SK-N-SH treated with all-trans-retinoic acid at 6 μM for 48 hours (cell line): ENCODE measurements around the gene CCDC144A.
"Not testable (repeated sequence)": the region's sequence is repeated elsewhere in the genome, so short reads cannot be mapped to it uniquely, and the experiment has no call there.

Experiments used
- ATAC-seq: fragments of 200-7000 bp; cut with Tn5 transposase; 3 replicates; pipeline ENCODE4 v1.9.1; 2020; ENCODE audit warnings: mild to moderate bottlenecking, moderate library complexity
- ARNTL ChIP-seq: fragments of 450-650 bp; formaldehyde crosslinking; IDR thresholded peaks from 2 replicates; pipeline ENCODE4 v1.5.0; 2020; ENCODE audit warnings: low read depth, mild to moderate bottlenecking, moderate library complexity, borderline replicate concordance
- CSDC2 ChIP-seq: fragments of 250-450 bp; sonication (Bioruptor Pico); IDR thresholded peaks from 2 replicates; pipeline ENCODE4 v1.5.0; 2020; ENCODE audit warnings: mild to moderate bottlenecking, moderate library complexity
- ESRRG ChIP-seq: fragments of 250-450 bp; sonication (Bioruptor Pico); IDR thresholded peaks from 2 replicates; pipeline ENCODE4 v1.6.1; 2021; ENCODE audit warnings: mild to moderate bottlenecking
- GLIS3 ChIP-seq: fragments of 250-450 bp; sonication (Bioruptor Pico); IDR thresholded peaks from 2 replicates; pipeline ENCODE4 v1.5.0; 2020; ENCODE audit warnings: mild to moderate bottlenecking, moderate library complexity
- PPARA ChIP-seq: fragments of 250-450 bp; sonication (Bioruptor Pico); IDR thresholded peaks from 2 replicates; pipeline ENCODE4 v1.5.0; 2020; ENCODE audit warnings: mild to moderate bottlenecking, borderline replicate concordance
- RARB ChIP-seq: fragments of 250-450 bp; sonication (Bioruptor Pico); IDR thresholded peaks from 2 replicates; pipeline ENCODE4 v1.8.0; 2021; ENCODE audit warnings: mild to moderate bottlenecking, moderate library complexity
- TCF4 ChIP-seq: fragments of 250-450 bp; sonication (Bioruptor Pico); IDR thresholded peaks from 2 replicates; pipeline ENCODE4 v1.8.0; 2021; ENCODE audit warnings: mild to moderate bottlenecking, moderate library complexity, borderline replicate concordance
- ZFP3 ChIP-seq: fragments of 250-450 bp; sonication (Bioruptor Pico); IDR thresholded peaks from 2 replicates; pipeline ENCODE4 v1.5.0; 2020; ENCODE audit warnings: mild to moderate bottlenecking, moderate library complexity
- ZFP30 ChIP-seq: fragments of 450-650 bp; formaldehyde crosslinking; IDR thresholded peaks from 2 replicates; pipeline ENCODE4 v1.5.0; 2022; ENCODE audit warnings: mild to moderate bottlenecking, moderate library complexity
- ZNF565 ChIP-seq: fragments of 450-650 bp; formaldehyde crosslinking; conservative IDR thresholded peaks from 2 replicates; pipeline ENCODE4 v1.5.0; 2020; ENCODE audit warnings: low read depth, mild to moderate bottlenecking, moderate library complexity
- ZNF8 ChIP-seq: fragments of 450-650 bp; formaldehyde crosslinking; IDR thresholded peaks from 2 replicates; pipeline ENCODE4 v1.5.0; 2020; ENCODE audit warnings: mild to moderate bottlenecking, moderate library complexity
- TF ChIP-seq, protein P1 (sequence below): fragments of 250-450 bp; sonication (Bioruptor Pico); IDR thresholded peaks from 2 replicates; pipeline ENCODE4 v1.8.0; 2021; ENCODE audit warnings: low read depth, mild to moderate bottlenecking, moderate library complexity, borderline replicate concordance
- TF ChIP-seq, protein P2 (sequence below): fragments of 250-450 bp; sonication (Bioruptor Pico); IDR thresholded peaks from 2 replicates; pipeline ENCODE4 v1.5.1; 2021; ENCODE audit warnings: mild to moderate bottlenecking, moderate library complexity

CCDC144A gene

DNA sequence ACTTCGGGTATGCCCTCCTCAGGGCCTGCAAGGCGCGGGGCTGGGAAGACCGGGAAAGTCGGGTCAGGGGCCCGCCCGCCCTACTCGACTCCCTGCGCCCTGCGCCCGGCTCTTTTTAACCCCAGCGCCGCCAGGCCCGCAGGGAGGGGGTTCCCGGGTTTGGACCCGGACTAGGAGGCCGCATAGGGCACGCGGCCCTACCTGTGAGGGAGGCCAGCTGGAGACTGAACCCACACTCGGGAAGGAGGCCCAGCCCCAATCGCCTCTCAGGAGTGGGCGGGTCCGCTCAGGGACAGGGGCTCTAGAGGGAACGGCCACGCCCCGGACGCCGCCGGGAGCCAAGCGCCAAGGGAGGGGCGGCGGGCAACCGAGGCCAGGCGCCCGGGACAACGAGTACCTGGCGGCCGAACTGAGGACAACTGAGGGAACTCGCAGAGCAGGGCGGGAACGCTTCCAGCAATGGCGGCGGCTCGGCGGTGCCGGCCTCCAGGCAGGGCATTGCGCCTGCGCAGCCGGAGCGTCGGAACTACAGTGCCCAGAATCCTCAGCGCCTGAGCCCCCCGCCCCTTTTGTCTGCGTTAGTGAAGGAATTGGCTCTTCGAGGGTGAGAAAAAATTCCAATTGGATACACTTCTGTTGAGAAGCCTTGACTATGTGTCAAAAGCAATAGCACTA lies 36.5 kb upstream of the CCDC144A start, which contains the start of gene ZNF624:
TSS of gene ZNF624 (minus strand) at position 484 of the 675 bp plus-strand sequence.
- peak; percentile 95 for ATAC-seq
- TF ChIP-seq CSDC2 (CRISPR knock-in tag) (no peak), ZFP3 (0 out of 2 replicates have a peak, but pooled peaks have one; percentile 19)

DNA sequence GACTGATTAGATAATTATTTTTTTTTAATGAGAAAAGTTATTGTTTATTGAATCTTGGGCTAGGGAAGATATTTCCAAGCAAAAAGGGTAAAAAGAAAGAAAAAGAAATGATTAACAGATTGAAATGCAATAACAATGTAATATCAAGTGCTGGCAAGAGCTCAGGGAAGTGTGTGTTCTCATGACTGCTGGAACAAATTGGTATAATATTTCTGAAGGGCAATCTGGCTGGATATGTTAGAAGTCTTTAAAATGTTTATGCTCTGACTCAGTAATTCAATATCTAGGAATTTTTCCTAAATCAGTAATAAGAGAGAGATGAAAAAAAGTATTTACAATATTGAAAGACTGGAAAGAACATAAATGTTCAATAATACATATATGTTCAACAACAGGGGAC lies 28.8 kb upstream of the CCDC144A start:
- no peak for ATAC-seq

DNA sequence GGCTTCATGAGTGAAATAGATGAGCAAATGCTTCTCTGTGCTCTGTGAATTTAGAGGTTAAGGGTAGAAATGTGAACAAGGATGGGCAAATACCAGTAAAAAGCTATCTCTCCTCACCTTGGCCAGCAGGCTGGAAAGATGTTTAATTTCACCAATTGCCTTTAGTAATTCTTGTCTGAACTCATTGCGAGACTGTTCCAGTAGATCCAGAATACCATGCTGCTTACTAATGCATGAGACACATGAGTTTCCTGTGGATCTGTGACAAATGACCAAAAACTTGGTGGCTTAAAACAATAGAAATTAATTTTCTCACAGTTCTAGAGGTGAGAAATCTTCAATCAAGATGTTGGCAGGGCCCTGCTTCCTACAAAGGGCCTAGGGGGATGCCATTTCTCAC lies 27.1 kb upstream of the CCDC144A start:
- no peak for TF ChIP-seq GLIS3 (CRISPR knock-in tag)
- ATAC-seq: no peak

More for the DNA sequence above, 28.8 kb upstream of the CCDC144A start:
- TF ChIP-seq ESRRG (CRISPR knock-in tag) (no peak), ZNF565 (no peak), PPARA (CRISPR knock-in tag) (no peak), ZFP30 (CRISPR knock-in tag) (no peak), CSDC2 (CRISPR knock-in tag) (no peak), GLIS3 (CRISPR knock-in tag) (no peak), ZNF8 (CRISPR knock-in tag) (no peak), ARNTL (no peak)
- TF ChIP-seq, protein P1, sequence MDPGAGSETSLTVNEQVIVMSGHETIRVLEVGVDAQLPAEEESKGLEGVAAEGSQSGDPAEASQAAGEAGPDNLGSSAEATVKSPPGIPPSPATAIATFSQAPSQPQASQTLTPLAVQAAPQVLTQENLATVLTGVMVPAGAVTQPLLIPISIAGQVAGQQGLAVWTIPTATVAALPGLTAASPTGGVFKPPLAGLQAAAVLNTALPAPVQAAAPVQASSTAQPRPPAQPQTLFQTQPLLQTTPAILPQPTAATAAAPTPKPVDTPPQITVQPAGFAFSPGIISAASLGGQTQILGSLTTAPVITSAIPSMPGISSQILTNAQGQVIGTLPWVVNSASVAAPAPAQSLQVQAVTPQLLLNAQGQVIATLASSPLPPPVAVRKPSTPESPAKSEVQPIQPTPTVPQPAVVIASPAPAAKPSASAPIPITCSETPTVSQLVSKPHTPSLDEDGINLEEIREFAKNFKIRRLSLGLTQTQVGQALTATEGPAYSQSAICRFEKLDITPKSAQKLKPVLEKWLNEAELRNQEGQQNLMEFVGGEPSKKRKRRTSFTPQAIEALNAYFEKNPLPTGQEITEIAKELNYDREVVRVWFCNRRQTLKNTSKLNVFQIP: no peak
- TF ChIP-seq, protein P2, sequence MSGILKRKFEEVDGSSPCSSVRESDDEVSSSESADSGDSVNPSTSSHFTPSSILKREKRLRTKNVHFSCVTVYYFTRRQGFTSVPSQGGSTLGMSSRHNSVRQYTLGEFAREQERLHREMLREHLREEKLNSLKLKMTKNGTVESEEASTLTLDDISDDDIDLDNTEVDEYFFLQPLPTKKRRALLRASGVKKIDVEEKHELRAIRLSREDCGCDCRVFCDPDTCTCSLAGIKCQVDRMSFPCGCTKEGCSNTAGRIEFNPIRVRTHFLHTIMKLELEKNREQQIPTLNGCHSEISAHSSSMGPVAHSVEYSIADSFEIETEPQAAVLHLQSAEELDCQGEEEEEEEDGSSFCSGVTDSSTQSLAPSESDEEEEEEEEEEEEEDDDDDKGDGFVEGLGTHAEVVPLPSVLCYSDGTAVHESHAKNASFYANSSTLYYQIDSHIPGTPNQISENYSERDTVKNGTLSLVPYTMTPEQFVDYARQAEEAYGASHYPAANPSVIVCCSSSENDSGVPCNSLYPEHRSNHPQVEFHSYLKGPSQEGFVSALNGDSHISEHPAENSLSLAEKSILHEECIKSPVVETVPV (CRISPR knock-in tag): no peak

DNA sequence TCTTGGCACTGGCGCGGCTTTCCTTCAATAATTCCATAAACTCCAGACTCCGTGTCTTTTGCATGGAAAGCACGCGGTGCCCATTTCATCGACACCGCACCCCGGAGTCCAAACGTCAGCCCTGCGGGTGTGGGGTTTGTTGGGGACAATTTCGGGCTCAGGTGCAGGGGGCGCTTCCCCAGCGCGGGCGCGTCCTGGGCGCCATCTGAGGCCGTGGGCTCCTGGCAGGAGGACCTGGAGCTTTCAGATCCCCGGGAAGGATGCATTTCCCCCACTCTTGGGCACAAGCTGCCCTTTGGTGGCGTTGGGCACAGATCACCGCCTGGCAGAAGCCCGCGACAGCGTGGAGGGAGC lies 23.5 kb upstream of the CCDC144A start:
- not testable (repeated sequence) for ATAC-seq

DNA sequence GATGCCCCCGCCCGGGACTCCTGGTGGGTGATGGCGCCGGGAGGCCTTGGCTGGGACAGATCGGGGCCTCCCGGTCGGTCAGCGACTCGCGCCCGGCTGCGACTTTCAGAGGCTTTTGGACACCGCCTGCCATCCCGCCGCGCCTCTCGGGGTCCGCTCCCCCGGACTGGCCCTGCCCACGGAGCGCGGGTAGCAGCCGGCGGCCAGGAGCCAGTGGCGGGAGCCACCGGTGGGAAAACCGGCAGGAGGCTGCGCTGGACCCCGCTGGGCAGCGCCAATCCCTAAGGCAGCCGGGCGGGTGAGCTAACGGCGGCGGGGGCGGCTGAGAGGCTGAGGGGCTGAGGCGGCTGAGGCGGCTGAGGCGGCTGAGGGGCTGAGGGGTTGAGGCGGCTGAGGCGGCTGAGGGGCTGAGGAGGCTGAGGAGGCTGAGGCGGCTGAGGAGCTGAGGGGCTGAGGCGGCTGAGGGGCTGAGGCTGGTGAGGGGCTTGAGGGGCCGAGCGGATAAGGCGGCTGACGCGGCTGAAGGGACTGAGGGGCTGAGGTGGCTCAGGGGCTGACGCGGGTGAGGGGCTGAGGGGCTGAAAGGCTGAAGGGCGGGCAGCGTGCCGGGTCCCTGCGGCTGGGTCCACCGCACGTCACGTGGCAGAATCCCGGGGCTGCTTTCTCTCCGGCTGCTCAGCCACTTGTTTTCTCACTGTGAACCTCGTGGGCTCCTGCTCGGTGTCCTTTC lies 23.0 kb upstream of the CCDC144A start:
- peak; percentile 71 for ATAC-seq

DNA sequence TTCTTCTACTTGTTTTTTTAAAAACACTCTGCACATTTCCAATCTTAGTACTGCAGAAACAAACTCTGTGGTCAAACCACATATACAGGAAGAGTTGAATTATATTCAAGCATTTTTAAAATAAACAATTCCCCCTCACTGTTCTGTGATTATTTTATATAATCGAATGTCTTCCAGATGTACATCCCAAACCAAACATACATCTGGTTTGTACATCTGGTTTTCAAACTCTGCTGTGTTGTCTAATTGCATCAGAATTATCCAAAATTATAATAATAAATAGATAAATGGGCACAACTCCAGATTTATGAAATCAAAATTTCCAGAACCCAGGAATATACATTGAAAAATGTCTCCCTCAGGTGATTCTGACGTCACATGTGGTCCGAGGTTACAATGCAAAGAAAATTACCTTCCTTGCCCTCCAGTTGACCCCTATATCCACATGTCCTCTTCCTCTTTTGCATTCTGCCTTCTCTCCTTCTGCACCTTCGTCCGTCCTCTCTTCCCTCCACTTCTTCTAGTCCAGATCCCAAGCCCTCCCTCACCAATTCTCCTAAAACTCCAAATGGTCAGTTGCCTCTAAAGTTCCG lies 13.3 kb upstream of the CCDC144A start:
- peak; percentile 88; the same call in 1 of the 2 replicates for TF ChIP-seq TCF4 (CRISPR knock-in tag)
- no peak for TF ChIP-seq RARB (CRISPR knock-in tag)
- TF ChIP-seq, all 23 proteins: peak for 1
- no peak for ATAC-seq

DNA sequence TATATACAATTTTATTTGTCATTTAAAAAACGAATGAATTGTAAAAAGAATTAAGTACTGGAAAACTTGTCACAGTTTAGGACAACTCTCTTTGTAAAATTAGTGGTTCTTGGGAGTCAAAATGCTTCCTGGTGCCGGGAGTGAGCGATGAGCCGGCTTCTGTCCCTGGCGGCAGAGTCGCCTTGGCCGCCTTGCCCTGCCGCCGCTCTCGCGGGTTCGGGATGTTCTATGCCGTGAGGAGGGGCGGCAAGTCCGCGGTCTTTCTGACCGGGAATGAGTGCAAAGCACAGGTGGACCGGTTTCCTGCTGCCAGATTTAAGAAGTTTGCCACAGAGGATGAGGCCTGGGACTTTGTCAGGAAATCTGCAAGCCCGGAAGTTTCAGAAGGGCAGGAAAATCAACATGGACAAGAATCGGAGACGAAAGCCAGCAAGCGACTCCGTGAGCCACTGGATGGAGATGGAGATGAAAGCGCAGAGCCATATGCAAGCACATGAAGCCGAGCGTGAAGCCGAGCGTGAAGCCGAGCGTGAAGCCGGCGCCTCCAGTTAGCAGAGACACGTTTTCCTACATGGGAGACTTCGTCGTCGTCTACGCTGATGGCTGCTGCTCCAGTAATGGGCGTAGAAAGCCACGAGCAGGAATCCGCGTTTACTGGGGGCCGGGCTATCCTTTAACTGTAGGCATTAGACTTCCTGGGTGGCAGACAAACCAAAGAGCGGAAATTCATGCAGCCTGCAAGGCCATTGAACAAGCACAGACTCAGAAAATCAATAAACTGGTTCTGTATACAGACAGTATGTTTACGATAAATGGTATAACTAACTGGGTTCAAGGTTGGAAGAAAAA lies 6.5 kb upstream of the CCDC144A start:
- peak; percentile 84 for ATAC-seq

DNA sequence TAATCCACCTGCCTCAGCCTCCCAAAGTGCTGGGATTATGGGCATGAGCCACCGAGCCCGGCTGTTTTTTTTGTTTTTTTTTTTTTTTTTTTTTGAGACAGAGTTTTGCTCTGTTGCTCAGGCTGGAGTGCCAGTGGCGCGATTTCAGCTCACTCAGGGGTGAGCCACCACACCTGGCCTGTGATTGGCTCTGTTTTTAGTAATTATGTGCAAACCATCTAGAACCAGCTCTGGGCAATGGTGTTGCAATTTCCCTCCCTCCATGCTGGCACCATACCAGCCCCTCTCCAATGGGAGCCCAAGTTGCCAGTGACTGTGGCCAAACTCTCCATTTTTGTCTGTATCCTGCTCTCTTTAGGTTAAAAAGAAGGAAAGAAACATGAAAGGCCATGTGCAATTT lies 4.0 kb upstream of the CCDC144A start:
- not testable (repeated sequence) for ATAC-seq

DNA sequence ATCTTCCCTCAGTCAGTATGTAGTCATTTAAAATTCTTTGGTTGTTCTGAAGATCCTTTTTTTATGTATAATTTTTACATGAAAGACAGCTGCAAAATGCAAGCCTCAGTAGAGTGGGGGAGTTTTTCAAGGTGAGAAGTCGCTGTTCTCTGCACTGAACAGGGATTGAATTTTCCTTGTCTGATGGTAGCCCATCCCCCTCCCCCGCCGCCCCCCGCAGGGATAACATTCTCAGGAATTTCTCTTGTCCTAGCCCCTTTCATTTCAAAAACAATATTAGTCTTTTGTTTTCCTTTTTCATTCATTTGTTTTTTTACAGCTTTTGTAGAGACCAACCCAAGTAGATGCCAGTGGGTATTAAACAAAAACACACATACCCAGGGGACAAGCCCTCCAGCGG lies 2.9 kb upstream of the CCDC144A start:
- not testable (repeated sequence) for ATAC-seq

DNA sequence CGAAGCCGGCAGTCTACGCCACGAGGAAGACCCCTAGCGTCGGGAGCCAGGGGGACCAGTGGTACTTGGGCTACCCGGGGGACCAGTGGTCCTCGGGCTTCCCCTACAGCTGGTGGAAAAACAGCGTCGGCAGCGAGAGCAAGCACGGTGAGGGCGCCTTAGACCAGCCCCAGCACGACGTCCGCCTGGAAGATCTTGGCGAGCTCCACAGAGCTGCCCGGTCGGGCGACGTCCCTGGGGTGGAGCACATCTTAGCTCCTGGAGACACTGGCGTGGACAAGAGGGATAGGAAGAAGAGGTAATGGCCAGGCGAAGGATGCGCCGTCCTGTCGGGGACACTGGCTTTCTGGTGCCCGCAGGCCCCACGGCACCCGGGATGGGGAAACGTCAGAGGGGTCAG lies 406 bp downstream of the CCDC144A start:
- ATAC-seq: not testable (repeated sequence)

DNA sequence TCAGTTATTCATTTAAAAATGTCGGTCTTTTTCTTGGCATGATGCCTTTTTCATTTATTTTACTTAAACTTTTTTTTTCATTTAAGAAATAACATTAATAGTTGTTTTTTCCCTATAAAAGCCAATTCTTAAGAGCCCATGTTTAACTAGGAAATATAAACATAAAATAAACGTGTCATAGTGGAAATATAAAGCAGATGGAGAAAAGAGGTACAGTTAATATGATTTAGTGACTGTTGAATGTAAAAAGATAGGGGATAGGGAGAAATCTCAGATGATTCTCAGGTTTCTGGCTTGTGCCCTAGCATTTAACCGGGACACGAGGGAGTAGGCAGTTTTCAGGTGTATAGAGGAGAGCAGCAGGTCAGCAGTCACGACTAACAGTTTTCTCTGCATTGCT lies 7.6 kb downstream of the CCDC144A start:
- not testable (repeated sequence) for ATAC-seq

DNA sequence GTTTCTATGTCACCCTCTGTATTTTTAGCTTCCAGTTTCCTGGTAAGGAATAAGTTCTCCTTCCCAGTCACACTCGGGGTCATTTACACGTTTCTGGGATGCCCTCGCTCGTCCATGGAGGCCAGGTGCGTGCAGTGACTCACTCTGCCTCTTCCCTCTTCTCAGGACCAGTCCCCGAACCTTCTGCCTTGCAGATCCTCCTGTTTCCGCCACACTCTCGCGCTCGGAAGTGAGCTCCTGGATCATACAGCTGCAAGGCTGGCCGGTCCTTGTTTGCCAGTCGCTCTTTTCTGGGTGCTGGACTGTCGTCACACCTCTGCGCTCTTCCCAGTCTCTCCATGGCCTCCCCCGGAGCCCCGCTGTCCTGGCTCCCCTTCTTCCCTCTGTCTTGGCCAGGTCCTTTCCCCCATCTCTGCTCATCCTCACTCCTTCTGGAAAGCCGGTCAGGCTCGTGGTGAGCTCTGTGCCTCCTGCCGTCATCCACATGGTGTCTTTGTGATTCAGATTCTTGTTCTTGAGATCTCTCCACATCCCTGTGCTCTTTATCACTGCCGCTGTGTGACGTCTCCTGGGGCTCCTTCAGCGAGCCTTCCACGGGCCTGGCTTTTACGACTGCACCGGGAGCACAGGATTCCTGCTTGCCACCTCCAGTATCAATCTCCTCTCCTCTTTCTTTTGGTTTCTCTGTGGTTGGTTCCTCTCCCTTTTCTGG lies 55.6 kb downstream of the CCDC144A start:
- not testable (repeated sequence) for ATAC-seq

DNA sequence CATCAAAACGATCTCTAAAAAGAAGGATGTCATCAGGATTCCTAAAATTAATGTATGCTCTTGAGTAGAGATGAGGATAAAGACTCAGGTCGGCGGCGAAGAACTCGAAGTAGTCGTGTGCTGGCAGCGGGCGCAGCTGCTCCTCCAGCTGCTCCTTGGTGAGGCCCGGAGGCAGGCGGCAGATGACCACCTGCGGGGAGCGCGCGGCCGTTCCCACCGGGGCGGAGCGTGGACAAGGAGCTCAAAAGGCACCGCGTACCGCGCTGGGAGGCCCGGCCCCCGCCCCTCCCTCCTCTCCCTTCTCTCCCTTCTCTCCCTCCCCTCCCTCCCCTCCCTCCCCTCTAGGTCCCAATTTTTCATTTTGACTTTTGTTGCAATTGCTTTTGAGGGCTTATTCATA lies 56.5 kb downstream of the CCDC144A start:
- ATAC-seq: peak; percentile 47; the same call in 1 of the 3 replicates

DNA sequence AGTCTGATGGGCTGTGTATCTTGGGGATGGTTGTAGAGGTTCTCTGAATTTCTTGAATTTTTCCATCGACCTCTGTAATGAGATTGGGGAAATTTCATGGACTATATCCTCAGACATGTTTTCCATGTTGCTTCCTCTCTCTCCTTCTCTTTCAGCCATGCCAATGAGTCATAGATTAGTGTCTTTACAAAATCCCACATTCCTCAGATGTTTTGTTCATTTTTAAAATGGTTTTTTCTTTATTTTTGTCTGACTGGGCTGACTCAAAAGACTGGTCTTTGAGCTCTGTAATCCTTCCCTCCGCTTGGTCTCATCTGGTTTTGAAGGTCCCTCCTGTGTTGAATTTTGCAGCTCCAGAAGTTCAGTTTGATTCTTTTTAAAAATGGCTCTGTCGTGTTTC lies 60.5 kb downstream of the CCDC144A start:
- not testable (repeated sequence) for ATAC-seq
